ENCODE data around the gene SLC4A5. TPM values are rescaled to one million over a fixed set of nuclear protein-coding genes. Genes with fewer than 3 reads are reported as not detected.
"Not testable (repeated sequence)": the region's sequence is repeated elsewhere in the genome, so short reads cannot be mapped to it uniquely, and the experiment has no call there.

The SLC4A5 gene
- polyA plus RNA-seq, 1 of the 3 experiments (the other 2 are of a cell fraction), result 0.25 TPM

- not testable (repeated sequence) for H3K79me2 ChIP-seq (ENCODE audit: insufficient read depth); H4K20me1 ChIP-seq (ENCODE audit: insufficient read depth); H3K9me3 ChIP-seq; H3K4me3 ChIP-seq (ENCODE audit: low read depth in 2 of 2, low read length in 1 of 2); H3F3A ChIP-seq (replicated peaks; ENCODE audit: insufficient read depth); H3K4me2 ChIP-seq; H3K27ac ChIP-seq (ENCODE audit: low read depth in 2 of 2, low read length in 1 of 2); H3K9ac ChIP-seq; H3K9me2 ChIP-seq; DNase-seq; H2AFZ ChIP-seq (ENCODE audit: low read depth); H3K27me3 ChIP-seq (ENCODE audit: insufficient read depth); H3K4me1 ChIP-seq (ENCODE audit: control insufficient read depth in 1 of 2, insufficient read depth in 2 of 2, low read depth in 1 of 2, low read length in 1 of 2)
- ChIA-PET POLR2A (interaction anchor here (1.0 kb wide), 1 partner anchor 17 kb away, joined by 3 read pairs; no protein-coding TSS in a partner anchor), CTCF (interaction anchor here (0.6 to 1.0 kb wide), 3 partner anchors 34 to 119 kb away, joined by 3 to 5 read pairs (median 4); no protein-coding TSS in a partner anchor)
- WGBS (ENCODE audit: low lambda C conversion rate), result 97% methylated on average over 6 of the region's 6 CpGs
- H3K36me3 ChIP-seq (replicated peaks in 1 of 2; ENCODE audit: control insufficient read depth in 1 of 2, insufficient read depth in 2 of 2, low read length in 1 of 2), result peaks cover 41 to 63% of the 10 kb centered on the region in 2 experiments
These were observed 127.4 kb downstream of the SLC4A5 start for GRCh38 chr2:74215771-74216170.

- H3K4me2 ChIP-seq, result no peak overlapping the region
- no peak overlapping the region for H3K4me3 ChIP-seq (ENCODE audit: low read depth in 2 of 2, low read length in 1 of 2)
- WGBS (ENCODE audit: low lambda C conversion rate), result 96% methylated on average over 3 of the region's 3 CpGs
- peaks cover 48 to 75% of the 10 kb centered on the region in 2 experiments for H3K36me3 ChIP-seq (replicated peaks in 1 of 2; ENCODE audit: control insufficient read depth in 1 of 2, insufficient read depth in 2 of 2, low read length in 1 of 2)
- no peaks in the 10 kb centered on the region for H3K9me2 ChIP-seq
- ChIA-PET CTCF (interaction anchor here (1.9 kb wide), 1 partner anchor 37 kb away, joined by 6 read pairs; no protein-coding TSS in a partner anchor), POLR2A (no interaction called here)
- H3K4me1 ChIP-seq (ENCODE audit: control insufficient read depth in 1 of 2, insufficient read depth in 2 of 2, low read depth in 1 of 2, low read length in 1 of 2), result no peaks in the 10 kb centered on the region
- peaks cover 14% of the 10 kb centered on the region for H4K20me1 ChIP-seq (ENCODE audit: insufficient read depth)
- H3K9ac ChIP-seq, result no peak overlapping the region
- H3K27me3 ChIP-seq (ENCODE audit: insufficient read depth), result no peaks in the 10 kb centered on the region
- no peaks in the 10 kb centered on the region for H3K9me3 ChIP-seq
- no peak overlapping the region for H2AFZ ChIP-seq (ENCODE audit: low read depth)
- H3K27ac ChIP-seq (ENCODE audit: low read depth in 2 of 2, low read length in 1 of 2), result no peak overlapping the region
- peaks cover 20% of the 10 kb centered on the region for H3K79me2 ChIP-seq (ENCODE audit: insufficient read depth)
- H3F3A ChIP-seq (replicated peaks; ENCODE audit: insufficient read depth), result no peaks in the 10 kb centered on the region
- DNase-seq, result no peak
- TF ChIP-seq NFIC (IDR thresholded peaks at IDR 0.05; ENCODE audit: borderline replicate concordance) (no peak), TCF12 (IDR thresholded peaks at IDR 0.05) (no peak), REST (IDR thresholded peaks at IDR 0.05; ENCODE audit: low read depth, low read length) (no peak), RAD21 (IDR thresholded peaks at IDR 0.05; ENCODE audit: low read length) (no peak), RCOR1 (IDR thresholded peaks at IDR 0.05; ENCODE audit: low read length) (no peak), EP300 (IDR thresholded peaks at IDR 0.05; ENCODE audit: borderline replicate concordance in 1 of 2, low read depth in 1 of 2, low read length in 1 of 2) (no peak)
- TF ChIP-seq, protein P1, sequence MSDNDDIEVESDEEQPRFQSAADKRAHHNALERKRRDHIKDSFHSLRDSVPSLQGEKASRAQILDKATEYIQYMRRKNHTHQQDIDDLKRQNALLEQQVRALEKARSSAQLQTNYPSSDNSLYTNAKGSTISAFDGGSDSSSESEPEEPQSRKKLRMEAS (IDR thresholded peaks at IDR 0.05; ENCODE audit: low read depth), result no peak
These were observed 130.4 kb downstream of the SLC4A5 start for GRCh38 chr2:74212702-74213410.
